HEK293 (cell line): ENCODE data around the gene FAM227B.

Source experiments
- CTCF ChIP-seq: fragments of 450-650 bp; formaldehyde crosslinking; IDR thresholded peaks from 2 replicates; pipeline ENCODE4 v1.5.1; 2016; ENCODE audit warnings: missing biosample characterization, missing genetic modification characterization
- KLF7 ChIP-seq: fragments of 450-650 bp; formaldehyde crosslinking; IDR thresholded peaks from 2 replicates; pipeline ENCODE4 v1.5.1; 2016; ENCODE audit warnings: missing biosample characterization, missing genetic modification characterization, borderline replicate concordance
- ZBTB8A ChIP-seq: fragments of 450-650 bp; formaldehyde crosslinking; IDR thresholded peaks from 2 replicates; pipeline ENCODE4 v1.5.1; 2016; ENCODE audit warnings: missing biosample characterization, missing genetic modification characterization
- ZNF274 ChIP-seq, 2 experiments: fragments of 200-500 bp in 1 of 2; fragments of 450-650 bp in 1 of 2; sonication (Bioruptor generic) in 1 of 2; formaldehyde crosslinking in 1 of 2; IDR thresholded peaks; 2 replicates each; pipeline versions ENCODE4 v1.5.1 to v1.6.1; 2014 to 2016; ENCODE audit warnings: borderline replicate concordance in 1 of 2, inconsistent platforms in 1 of 2, low read length in 1 of 2, missing biosample characterization in 1 of 2, missing genetic modification characterization in 1 of 2
- ZNF292 ChIP-seq: fragments of 450-650 bp; formaldehyde crosslinking; IDR thresholded peaks from 2 replicates; pipeline ENCODE4 v1.5.1; 2016; ENCODE audit warnings: low read depth, missing biosample characterization, missing genetic modification characterization, borderline replicate concordance
- ZNF549 ChIP-seq: fragments of 450-650 bp; IDR thresholded peaks from 2 replicates; pipeline ENCODE4 v1.5.1; 2018; ENCODE audit warnings: missing biosample characterization, missing genetic modification characterization, mild to moderate bottlenecking, inconsistent platforms, moderate library complexity
- ZSCAN5A ChIP-seq: fragments of 450-650 bp; formaldehyde crosslinking; IDR thresholded peaks from 2 replicates; pipeline ENCODE4 v1.5.1; 2016; ENCODE audit warnings: missing biosample characterization, missing genetic modification characterization

- no peak for TF ChIP-seq ZSCAN5A (tag by site-specific recombination)
- TF ChIP-seq ZNF274 (IDR thresholded peaks at IDR 0.05; ENCODE audit: low read length), result no peak
- TF ChIP-seq ZNF274 (tag by site-specific recombination; IDR thresholded peaks at IDR 0.05; ENCODE audit: borderline replicate concordance), result no peak
- TF ChIP-seq ZBTB8A (tag by site-specific recombination), result no peak
- TF ChIP-seq CTCF (tag by site-specific recombination), result no peak
- no peak for TF ChIP-seq ZNF549 (tag by site-specific recombination)
- TF ChIP-seq ZNF292 (tag by site-specific recombination), result no peak
- no peak for TF ChIP-seq KLF7 (tag by site-specific recombination)
Measured at GRCh38 chr15:49573421-49573820, 47.2 kb downstream of the FAM227B start.
